ENCODE results near the gene ARSG. TPM values are rescaled to one million over a fixed set of nuclear protein-coding genes. Genes with fewer than 3 reads are reported as not detected.
A peak's percentile ranks its signal among the peaks of the same experiment; 100 is the strongest.

ARSG gene
- total RNA-seq, 2 donors from 2014 or later, result 3.1 to 3.6 TPM

DNA sequence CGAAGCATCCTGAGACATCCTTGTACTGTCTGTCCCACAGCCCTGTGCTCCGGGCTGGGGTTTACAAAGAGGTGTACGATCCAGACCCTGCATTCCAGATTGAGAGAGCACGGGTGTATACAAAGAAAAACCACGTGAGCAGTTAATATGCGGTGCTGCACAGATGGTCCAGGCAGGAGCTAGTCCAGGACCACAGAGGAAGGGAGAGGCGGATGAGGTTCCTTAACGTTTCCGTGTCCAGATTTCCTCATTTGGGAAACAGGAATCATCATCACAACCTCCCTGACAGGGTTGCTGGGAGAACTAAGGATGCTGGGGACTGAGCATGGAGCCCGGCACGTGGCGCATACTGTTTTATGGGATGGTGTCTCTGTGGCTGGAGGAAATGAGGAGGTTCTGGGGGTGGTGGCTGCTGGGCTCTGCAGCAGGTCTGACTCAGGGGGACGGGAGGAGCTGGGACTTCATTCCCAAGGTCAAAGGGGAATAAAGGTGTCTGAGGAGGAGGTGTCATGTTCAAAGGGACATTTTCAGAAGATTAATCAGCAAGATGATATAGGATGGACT, 139.8 kb downstream of the ARSG start:
- H3K9me3 ChIP-seq, result no peaks in the 10 kb centered on the region

DNA sequence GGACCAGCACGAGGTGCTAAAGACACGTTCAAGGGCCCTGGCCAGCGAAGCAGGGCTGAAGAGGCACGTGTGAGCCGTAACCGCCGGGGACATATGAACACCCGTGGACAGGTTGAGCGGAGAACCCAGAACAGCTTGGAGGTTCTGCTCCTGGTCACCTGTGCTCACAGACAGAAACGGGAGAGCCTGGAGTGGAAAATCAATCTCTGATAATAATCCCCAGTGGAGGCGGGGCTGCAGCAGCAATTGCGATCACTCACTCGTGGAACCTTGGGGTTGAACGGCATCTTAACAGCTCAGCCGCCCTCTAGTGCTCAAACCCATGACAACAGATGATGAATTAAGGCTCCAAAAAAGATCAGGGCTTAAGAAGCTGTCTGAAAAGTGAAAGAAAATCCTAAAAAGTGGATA, 140.4 kb downstream of the ARSG start:
- peaks cover 0 to 23% of the 10 kb centered on the region in 2 donors for H3K4me1 ChIP-seq
- no peaks in the 10 kb centered on the region for H3K27me3 ChIP-seq
- TF ChIP-seq, protein P1, sequence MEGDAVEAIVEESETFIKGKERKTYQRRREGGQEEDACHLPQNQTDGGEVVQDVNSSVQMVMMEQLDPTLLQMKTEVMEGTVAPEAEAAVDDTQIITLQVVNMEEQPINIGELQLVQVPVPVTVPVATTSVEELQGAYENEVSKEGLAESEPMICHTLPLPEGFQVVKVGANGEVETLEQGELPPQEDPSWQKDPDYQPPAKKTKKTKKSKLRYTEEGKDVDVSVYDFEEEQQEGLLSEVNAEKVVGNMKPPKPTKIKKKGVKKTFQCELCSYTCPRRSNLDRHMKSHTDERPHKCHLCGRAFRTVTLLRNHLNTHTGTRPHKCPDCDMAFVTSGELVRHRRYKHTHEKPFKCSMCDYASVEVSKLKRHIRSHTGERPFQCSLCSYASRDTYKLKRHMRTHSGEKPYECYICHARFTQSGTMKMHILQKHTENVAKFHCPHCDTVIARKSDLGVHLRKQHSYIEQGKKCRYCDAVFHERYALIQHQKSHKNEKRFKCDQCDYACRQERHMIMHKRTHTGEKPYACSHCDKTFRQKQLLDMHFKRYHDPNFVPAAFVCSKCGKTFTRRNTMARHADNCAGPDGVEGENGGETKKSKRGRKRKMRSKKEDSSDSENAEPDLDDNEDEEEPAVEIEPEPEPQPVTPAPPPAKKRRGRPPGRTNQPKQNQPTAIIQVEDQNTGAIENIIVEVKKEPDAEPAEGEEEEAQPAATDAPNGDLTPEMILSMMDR (IDR thresholded peaks at IDR 0.05), result no peak
- no peaks in the 10 kb centered on the region for H3K9me3 ChIP-seq
- H3K27ac ChIP-seq, result peak overlapping the region; percentile 48 to 51
- H3K4me3 ChIP-seq, result no peak overlapping the region
- no peak for DNase-seq (ENCODE audit: low spot score)
- H3K36me3 ChIP-seq, result peaks cover 95% of the 10 kb centered on the region

More for the DNA sequence above, 139.8 kb downstream of the ARSG start:
- H3K36me3 ChIP-seq, result peaks cover 99% of the 10 kb centered on the region
- H3K27me3 ChIP-seq, result no peaks in the 10 kb centered on the region
- peak overlapping the region; percentile 48 to 51 for H3K27ac ChIP-seq
- no peak for DNase-seq (ENCODE audit: low spot score)
- peaks cover 0 to 17% of the 10 kb centered on the region in 2 donors for H3K4me1 ChIP-seq
- no peak overlapping the region for H3K4me3 ChIP-seq
- TF ChIP-seq, protein P1 (IDR thresholded peaks at IDR 0.05), result no peak

DNA sequence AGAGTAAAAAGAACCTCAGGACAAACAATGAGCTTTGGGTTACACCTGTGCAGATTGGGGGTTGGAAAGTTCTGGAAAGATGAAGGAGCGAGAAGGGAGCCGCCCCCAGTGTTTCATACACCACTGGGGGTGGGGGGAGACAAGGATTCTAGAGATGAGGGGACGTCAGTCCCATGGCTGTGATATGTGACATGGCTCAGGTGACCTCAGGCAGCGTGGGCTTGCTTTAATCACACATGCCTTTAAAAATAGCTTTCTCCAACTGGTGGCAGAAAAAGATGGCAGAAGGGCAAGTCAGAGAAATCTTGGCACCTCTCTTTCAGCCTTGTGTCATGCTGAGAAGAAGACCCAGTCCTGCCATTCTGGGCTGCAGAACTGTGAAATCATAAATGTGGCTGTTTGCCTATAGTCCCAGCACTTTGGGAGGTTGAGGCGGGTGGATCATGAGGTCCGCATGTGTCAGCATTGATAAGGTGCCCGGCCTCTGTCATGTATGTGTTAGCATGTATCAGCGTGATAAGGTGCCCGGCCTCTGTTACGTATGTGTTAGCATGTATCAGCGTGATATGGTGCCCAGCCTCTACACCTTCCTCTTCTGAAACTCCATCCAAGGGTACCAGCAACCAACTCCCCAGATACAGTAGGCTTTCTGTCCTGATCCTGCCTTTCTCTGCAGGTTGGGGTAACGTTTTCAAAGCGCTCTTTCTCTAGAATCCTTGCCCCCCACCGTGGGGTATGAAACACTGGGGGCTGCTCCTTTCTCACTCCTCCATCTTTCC, 141.0 kb downstream of the ARSG start:
- DNase-seq (ENCODE audit: low spot score), result no peak
- Histone ChIP-seq H3K9me3 (no peaks in the 10 kb centered on the region), H3K27me3 (no peaks in the 10 kb centered on the region), H3K27ac (peak overlapping the region; percentile 48 to 51), H3K4me3 (no peak overlapping the region), H3K4me1 (peaks cover 0 to 29% of the 10 kb centered on the region in 2 donors), H3K36me3 (peaks cover 89% of the 10 kb centered on the region)
- TF ChIP-seq, protein P1 (IDR thresholded peaks at IDR 0.05), result no peak

DNA sequence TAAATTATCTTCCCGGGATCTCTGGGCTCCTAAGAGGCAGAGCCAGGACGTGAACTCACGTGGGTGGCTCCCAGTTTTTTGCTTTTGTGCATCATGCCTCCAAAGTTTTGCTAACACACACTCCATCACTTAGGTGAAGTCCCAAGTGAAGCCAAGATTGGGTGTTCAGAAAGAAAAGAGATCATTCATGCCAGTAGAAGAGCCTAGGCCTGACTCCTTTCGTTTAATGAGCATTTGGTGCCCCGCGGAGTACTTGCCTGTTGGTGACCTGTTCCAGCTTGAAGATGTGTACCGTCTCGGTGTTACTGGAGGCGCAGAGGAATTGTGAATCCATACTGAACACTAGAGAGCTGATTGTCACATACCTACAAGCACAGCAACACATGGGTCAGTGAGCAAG, 141.9 kb downstream of the ARSG start:
- Histone ChIP-seq H3K27me3 (no peaks in the 10 kb centered on the region), H3K4me3 (no peak overlapping the region), H3K9me3 (no peaks in the 10 kb centered on the region), H3K4me1 (peaks cover 0 to 38% of the 10 kb centered on the region in 2 donors), H3K27ac (no peak overlapping the region), H3K36me3 (peaks cover 79% of the 10 kb centered on the region)
- TF ChIP-seq, protein P1 (IDR thresholded peaks at IDR 0.05), result no peak
- no peak for DNase-seq (ENCODE audit: low spot score)

DNA sequence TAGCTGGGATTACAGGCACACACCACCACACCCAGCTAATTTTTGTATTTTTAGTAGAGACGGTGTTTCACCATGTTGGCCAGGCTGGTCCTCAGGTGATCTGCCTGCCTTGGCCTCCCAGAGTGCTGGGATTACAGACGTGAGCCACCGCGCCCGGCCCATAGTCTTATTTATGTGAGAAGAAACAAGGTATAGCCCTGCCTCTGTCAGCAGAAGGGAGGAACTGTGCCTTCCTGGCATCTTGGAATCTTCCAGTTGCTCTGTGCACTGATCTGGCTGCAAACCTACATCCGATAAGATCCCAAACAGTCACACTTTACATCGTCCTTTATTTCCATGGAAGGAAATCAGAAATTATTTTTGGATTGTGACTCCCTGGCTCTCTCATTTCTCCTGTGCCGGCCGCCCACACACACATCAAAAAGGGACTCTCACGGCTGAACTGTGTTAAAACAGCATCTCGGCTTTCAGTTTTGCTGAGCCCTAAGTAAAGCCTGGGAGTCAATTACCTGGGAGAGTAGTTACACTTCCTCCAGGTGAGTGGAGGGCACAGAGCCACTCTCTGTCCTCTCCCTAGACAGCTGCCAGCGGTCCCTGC, 142.7 kb downstream of the ARSG start:
- Histone ChIP-seq H3K9me3 (no peaks in the 10 kb centered on the region), H3K4me3 (no peak overlapping the region), H3K27me3 (no peaks in the 10 kb centered on the region), H3K4me1 (peaks cover 0 to 45% of the 10 kb centered on the region in 2 donors), H3K27ac (peak overlapping the region; percentile 14 to 47), H3K36me3 (peaks cover 71% of the 10 kb centered on the region)
- DNase-seq (ENCODE audit: low spot score), result no peak
- TF ChIP-seq, protein P1 (IDR thresholded peaks at IDR 0.05), result no peak
